GM19324 (cell line): ENCODE data around the gene MYL7.
"Not testable (repeated sequence)": the region's sequence is repeated elsewhere in the genome, so short reads cannot be mapped to it uniquely, and the experiment has no call there.

ENCODE experiments used
- ATAC-seq: cut with Tn5 transposase; IDR thresholded peaks from one replicate; pipeline ENCODE4 v1.9.1; 2021; ENCODE audit warnings: mild to moderate bottlenecking, moderate library complexity; ENCODE audit not compliant: unreplicated experiment, low FRiP score

Gene MYL7

DNA sequence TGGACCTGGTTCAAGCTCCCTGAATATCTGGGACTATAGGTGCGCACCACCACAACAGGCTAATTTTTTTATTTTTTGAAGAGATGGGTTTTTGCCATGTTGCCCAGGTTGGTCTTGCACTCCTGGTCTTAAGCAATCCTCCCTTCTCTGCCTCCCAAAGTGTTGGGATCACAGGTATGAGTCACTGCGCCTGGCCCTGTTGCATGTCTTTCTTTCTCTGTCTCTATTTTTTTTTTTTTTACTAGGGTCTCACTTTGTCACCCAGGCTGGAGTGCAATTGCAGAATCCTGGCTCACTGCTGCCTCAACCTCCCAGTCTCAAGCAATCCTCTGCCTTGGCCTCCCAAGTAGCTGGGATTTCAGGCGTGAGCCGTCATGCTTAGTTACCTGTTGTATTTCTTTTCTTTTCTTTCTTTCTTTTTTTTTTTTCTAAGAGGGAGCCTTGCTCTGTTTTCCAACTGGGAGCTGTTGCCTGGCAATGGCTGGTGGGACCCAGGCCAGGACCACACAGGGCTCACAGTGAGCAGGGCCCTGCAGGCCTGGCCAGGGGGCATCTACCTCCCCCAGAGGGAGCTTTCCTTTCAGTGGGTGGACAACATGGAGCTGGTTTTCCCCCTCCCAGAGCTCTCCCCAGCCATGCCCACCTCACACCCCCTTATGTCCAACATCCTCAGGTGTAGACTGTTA lies 6.0 kb downstream of the MYL7 start:
- ATAC-seq, result no peak

GRCh38 chr7:44133295-44133694 lies 7.8 kb downstream of the MYL7 start:
- ATAC-seq, result no peak

- no peak for ATAC-seq
Observed at GRCh38 chr7:44132039-44132438, 9.1 kb downstream of the MYL7 start.

DNA sequence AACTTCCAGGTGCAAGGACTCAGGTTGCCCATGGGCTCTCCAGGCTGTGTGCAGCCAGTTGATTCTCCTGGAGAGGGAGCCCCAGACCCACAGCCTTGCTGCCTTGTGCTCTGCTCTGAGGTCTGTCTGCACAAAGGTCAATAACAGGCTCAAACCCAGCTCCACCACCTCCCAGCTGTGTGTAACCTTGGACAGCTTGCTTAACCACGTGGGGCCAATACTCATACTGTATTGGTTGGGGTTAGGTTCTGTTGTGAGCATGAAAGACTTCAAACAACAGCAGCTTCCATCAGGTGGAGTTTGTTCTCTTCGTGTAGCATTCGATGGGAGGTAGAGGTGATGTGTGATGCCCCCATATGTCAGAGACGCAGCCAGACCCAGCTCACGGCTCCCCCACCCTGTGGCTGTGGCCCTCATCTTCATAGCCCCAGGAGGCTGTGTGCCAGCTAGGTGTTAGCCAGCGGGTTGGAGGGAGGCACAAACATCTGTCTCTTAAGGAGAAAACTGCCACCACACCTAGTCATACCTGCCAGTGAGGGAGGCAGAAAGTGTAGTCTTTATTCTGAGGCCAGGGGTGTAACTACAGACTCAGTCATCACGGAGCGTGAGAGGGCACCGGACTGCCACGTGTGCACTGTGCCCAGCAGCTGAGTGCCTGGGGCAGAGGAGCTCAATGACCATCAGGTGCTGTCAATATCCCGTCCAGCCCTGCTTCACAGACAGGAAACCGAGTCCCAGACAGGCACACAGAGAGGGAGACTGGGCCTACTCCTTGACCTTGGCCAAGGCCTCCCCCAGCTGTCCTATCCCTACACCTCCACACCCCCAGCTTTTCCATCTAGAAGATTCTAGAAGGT lies 9.7 kb downstream of the MYL7 start:
- no peak for ATAC-seq

GRCh38 chr7:44128721-44129582 lies 12.2 kb downstream of the MYL7 start:
- no peak for ATAC-seq

DNA sequence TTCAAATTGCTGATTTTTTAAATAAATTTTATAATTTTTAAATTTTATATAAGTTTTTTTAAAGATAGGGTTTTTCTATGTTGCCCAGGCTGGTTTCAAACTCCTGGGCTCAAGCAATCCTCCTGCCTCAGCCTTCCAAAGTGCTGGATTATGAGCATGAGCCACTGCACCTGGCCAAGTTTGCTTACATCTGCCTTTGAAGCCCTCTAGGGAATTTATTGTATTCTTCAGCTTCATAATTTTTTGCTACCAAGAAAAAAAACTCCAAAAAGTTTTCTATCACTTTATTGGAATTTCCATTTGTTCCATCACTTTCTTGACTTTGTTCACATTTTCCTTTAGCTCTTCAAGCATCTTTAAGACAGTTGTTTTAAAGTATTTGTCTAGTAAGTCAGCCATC lies 14.0 kb downstream of the MYL7 start:
- no peak for ATAC-seq

DNA sequence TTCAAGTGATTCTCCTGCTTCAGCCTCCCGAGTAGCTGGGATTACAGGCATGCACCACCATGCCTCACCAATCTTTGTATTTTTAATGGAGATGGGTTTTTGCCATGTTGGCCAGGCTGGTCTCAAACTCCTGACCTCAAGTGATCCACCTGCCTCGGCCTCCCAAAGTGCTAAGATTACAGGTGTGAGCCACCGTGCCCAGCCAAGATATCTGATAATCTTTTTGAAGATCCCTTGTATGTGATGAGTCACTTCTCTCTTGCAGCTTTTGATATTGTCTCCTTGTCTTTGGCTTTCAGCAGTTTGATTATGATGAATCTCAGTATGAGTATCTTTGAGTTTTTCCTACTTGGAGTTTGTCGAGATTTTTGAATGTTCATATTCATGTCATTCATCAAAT lies 14.6 kb downstream of the MYL7 start:
- not testable (repeated sequence) for ATAC-seq

GRCh38 chr7:44124822-44125202 lies 16.3 kb downstream of the MYL7 start:
- ATAC-seq, result no peak

- ATAC-seq, result peak; percentile 99
Observed at GRCh38 chr7:44123190-44124003, 17.7 kb downstream of the MYL7 start, which contains the start of gene POLD2. POLD2 (minus strand) TSS chr7:44123548; CDS start chr7:44122053, 1,495 bp downstream.

GRCh38 chr7:44122529-44122928 lies 18.6 kb downstream of the MYL7 start:
- ATAC-seq, result no peak

- ATAC-seq, result no peak
Observed at GRCh38 chr7:44121761-44122420, 19.2 kb downstream of the MYL7 start.

DNA sequence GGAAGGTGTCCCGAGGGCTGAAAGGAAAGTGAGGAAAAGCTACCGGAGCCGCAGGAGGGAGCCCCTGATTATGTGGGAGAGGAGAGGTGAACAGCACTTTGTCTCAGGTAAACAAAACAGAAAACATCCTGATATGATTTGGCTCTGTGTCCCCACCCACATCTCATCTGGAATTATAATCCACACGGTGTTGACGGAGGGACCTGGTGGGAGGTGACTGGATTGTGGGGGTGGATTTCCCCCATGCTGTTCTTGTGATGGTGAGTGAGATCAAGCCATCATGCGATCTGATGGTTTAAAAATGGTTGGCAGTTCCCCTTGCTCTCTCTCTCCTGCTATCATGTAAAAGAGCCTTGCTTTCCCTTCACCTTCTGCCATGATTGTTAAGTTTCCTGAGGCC lies 20.7 kb downstream of the MYL7 start:
- ATAC-seq, result no peak

DNA sequence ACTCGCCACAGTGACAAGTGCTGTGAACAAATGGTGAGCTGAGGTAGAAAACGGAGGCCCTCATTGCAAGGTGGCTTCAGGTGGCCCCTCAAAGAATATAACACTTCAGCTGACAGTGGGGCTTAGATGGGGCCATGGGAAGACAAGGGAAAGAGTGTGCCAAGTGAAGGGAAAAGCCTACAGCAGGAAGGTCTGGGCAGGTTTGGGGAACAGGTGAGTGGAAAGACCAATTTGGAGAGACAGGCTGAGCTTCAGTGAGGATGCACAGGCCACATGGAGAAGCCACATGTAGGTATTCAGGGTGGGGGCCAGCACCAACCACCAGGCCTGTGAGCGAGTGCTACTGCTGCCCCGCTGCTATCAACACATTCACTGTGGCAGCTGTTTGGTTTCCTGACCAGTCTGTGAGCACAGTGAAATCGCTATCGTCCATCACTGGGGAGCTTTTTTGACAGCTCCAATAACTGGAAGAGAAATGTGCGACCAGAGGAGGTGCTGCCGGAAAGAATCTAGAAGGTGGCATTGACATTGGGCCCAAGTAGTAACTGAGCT lies 21.2 kb downstream of the MYL7 start:
- ATAC-seq, result no peak

- no peak for ATAC-seq
Observed at GRCh38 chr7:44117801-44118429, 23.2 kb downstream of the MYL7 start.

DNA sequence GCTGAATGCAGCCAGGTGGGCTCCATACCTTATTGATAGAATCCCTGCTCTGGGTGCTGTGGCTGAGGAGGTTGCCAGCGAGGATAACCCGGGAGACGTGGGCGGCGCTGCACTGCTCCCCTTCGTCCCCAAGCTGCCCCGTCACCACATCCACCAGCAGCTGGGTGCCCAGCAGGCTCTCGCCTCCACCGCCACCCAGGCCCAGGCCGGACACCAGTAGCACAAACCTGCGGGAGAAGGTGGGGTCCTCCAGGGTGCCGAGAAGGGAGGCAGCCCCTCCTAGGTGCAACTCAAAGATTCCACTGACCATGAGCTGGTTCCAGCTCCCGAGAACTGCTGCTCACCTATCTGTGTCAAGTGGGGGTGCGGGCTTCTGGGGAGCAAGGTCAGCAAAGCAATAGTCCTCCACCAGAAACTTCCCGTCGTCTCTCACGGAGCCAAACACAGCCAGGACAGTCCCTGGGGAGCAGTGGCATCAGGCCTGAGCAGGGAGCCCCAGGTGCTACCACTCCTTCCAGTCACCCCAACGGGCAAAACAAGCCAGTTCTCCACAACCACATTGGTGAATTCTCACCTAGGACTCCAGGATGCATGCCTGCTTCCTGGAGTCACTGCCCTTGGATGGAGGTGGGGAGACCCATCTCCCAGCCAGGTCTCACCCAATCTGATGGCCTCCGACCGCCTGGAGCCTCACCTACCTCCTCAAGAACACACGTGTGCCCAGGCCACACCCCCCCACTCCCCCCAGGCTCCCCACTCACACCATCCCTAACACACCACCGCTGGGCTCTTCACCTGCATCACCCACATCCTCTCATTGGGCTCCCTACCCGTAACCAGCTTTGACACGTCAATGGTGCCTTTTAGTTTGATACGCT lies 24.1 kb downstream of the MYL7 start:
- ATAC-seq, result no peak

DNA sequence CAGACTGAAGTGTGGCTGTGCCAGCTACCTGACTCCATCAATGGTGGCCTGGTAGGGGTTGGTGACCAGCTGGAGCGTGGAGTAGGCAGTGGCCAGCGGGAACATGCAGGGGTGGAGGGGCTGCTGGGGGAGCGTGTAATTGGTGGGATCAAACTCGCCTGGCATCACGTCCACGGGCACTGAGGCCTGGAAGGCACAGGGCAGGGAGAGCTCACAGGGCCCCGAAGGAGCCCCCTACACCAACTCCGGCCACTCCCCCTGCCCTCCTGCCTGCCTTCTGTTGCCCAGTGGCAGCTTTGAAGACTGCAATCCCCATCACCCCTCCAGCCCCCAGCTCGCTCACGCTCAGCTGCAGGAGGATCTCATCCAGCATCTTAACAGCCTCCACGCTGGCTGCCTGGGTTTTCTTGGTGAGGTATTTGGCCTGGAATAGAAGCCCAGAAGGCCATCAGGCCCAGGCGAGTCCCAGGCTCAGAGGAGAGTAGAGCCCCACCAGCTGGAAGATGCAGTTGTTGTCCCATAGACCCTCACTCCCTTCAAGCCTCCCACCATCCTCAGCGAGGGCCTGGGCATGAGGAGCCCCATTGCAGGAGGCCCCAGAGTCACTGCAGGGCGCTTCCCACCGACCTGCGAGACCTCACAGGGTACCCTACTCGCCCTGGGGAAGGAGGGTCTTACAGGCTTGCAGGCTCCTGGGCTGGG lies 24.9 kb downstream of the MYL7 start:
- no peak for ATAC-seq

DNA sequence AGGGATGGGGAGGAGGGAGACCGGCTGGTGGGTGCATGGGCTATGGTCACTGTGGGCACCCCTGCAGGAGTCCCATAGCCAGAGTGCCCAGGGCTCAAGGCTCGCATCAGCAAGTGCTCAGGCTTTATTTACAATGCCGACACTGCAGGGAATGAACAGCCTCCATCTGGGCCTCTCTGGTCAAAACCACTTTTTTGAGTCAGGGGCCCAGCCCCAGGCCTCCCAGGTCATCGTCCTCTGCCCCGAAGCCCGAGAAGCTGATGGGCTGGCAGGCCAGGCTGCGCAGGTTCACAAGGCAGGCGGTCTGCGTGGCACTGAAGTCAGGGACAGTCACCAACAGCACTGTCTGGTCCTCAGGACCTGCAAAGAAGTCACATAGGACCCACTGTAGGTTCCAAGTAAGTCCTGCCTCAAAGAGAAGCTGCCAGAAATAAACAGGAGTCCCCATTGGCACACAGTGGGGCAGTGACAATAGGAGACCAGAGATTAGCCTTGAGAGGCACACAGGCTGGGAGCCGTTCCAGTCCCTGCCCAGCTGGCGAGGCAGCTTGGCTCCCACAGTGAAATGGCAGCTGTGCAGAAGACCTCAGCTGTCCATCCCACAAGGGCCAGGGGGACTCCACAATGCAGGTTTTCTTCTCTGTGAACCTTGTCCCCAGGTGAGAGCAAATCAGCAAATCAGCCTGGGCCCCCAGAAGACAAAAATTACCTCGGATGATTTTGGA lies 26.4 kb downstream of the MYL7 start:
- ATAC-seq, result no peak
